Adrenal gland (tissue), 5 donors: ENCODE data around the gene DNAH11.

Experiments
- CTCF ChIP-seq, 6 experiments: fragments of 450-650 bp in 4 of 6; fragments of 200-600 bp in 2 of 6; sonication (generic) in 1 of 6; IDR thresholded peaks; 1 replicate in 5 of 6; 2 replicates in 1 of 6; pipeline versions ENCODE4 v1.5.1 to v1.8.0; 2016 to 2021; ENCODE audit warnings: antibody characterized with exemption in 6 of 6, mild to moderate bottlenecking in 2 of 6, moderate library complexity in 1 of 6
- POLR2A ChIP-seq, 2 donors: fragments of 450-650 bp; IDR thresholded peaks; one replicate each; pipeline ENCODE4 v1.6.1; 2017; ENCODE audit warnings: antibody characterized with exemption in 2 of 2, mild to moderate bottlenecking in 2 of 2, moderate library complexity in 1 of 2
- donor health status: DM: no; HTN: no; CAD: no.

GRCh38 chr7:21548491-21548890 lies 5.7 kb downstream of the DNAH11 start:
- TF ChIP-seq CTCF (IDR thresholded peaks at IDR 0.05) (no peak), POLR2A (IDR thresholded peaks at IDR 0.05) (no peak)
